ENCODE measurements around the gene NFIX.
"Not testable (repeated sequence)": the region's sequence is repeated elsewhere in the genome, so short reads cannot be mapped to it uniquely, and the experiment has no call there.

Gene NFIX

DNA sequence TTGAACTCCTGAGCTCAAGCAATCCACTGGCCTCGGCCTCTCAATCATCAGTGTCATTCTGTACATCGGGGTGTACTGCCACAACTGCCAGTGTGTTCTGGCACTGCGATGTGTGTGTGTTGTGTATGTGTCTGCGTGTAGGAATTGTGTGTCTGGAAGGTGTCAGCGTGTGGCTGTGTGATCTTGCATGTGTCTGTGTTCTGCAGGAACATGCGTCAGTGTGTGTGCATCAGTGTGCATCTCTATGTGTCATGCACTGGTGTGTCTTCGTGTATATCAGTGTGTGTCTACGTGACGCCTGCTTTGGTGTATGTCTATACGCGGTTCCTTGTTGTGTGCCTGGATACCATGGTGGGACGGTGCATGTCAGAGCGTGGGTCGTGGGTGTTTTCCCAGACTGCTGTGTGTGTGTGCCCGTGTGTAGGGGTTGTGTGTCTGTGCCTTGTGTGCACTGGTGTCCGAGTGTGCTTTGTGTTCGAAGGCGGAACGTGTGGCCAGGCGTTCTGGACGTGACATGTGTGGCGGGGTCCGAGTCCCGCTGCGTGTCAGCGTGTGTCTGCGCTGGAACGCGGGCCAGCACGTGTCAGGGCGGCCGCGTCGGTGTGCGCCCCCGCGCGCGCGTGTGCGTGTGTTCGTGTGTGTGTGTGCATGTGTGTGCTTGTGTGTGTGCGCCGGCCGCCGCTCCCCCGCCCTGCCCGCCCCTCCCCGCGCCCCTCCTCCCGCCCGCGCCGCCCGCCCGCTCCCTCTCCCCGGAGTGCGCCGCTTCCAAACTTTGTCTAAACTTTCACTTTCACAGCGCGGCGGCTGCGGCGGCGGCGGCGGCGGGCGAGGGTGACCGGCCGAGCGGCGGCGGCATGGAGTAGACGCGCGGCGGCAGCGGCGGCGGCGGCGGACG, at the start of gene NFIX:
NFIX (plus strand) TSS at position 775 of the 895 bp plus-strand sequence. CDS start 363 bp downstream, outside the sequence.
- no peak for DNase-seq (ENCODE audit: low read depth)

DNA sequence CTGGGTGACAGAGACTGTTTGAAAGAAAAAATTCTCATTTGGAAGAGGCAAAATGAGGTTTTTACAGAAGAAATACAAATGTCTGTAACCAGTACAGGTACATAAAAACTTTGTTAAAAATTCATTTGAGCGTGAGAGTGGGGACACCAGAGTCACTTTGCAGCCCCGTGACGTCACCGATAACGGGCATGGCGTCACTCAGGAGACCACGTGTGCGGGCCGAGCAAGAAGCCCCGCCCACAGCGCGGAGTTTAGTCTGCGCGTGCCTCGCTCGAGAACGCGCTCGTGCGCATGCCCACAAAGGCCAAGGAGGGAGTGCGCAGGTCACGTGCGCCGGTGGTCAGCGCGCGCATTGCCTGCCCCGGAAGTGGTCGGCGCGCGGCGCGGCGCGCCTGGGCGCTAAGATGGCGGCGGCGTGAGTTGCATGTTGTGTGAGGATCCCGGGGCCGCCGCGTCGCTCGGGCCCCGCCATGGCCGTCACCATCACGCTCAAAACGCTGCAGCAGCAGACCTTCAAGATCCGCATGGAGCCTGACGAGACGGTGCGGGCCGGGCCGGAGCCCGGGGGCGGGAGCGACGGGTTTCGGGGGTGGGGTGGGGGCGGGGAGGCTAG, 49.7 kb upstream of the NFIX start, which contains the start of gene RAD23A:
RAD23A (plus strand) TSS at position 384 of the 613 bp plus-strand sequence; CDS start at position 471, 87 bp downstream.
- DNase-seq (ENCODE audit: low read depth) = peak; percentile 97

DNA sequence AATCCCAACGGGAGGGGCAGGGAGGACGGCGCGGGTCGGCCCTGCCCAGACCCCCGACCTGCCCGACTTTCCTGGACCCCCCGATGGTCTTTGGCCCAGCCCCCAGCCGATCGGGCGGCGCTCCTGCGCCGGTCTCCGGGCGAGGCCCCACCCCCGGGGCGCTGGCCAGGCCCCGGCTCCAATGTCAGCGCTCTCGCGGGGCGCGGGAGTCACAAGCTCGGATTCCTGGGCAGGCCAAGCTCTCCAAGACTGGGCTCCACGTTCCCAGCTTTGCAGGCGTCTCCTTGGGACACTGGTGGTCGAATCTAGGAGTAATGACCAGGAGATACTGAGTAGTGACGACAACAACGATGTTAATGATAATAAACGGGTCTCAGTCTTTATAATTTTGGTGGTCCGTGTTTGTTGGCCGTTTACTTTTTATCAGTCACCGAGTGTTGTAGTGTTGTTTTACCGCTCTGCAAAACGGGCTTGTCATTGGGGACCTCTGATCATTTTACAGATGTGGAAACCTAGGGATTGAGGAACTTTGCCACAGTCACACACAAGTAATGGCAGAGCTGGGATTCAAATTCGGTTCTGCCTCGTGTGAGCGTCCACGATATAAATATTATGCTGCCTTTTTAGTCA, 49.1 kb upstream of the NFIX start:
- DNase-seq (ENCODE audit: low read depth) = no peak

- DNase-seq (ENCODE audit: low read depth) = no peak
Observed at GRCh38 chr19:12946731-12947496, 48.4 kb upstream of the NFIX start.

DNA sequence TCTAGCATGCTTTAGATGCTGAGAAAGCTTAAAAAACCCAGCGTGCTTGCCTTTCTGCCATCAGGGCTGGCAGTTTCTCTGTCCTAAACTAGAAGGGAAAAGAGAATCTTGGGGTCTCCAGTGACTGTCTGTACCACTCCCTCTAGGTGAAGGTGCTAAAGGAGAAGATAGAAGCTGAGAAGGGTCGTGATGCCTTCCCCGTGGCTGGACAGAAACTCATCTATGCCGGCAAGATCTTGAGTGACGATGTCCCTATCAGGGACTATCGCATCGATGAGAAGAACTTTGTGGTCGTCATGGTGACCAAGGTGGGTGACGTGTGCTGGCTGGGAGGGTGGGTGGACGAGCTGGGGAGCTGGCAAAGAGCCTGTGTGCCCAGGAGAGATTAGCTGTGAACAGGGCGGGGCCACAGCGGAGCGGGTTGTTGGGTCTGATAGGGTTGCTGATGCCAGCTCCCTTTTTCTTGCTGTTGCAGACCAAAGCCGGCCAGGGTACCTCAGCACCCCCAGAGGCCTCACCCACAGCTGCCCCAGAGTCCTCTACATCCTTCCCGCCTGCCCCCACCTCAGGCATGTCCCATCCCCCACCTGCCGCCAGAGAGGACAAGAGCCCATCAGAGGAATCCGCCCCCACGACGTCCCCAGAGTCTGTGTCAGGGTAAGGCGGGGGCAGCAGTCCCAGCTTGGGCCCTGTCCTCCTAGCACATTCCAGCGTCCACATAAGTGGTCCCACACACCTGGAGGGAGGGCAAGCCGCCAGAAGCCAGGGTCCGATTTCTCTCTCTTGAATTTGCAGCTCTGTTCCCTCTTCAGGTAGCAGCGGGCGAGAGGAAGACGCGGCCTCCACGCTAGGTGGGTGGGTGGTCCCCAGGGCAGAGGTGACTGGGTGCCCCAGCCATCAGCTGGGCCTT, 47.3 kb upstream of the NFIX start:
- DNase-seq (ENCODE audit: low read depth) = no peak

GRCh38 chr19:12948612-12949362, 46.5 kb upstream of the NFIX start:
- no peak for DNase-seq (ENCODE audit: low read depth)

- no peak for DNase-seq (ENCODE audit: low read depth)
Observed at GRCh38 chr19:12949363-12950283, 45.7 kb upstream of the NFIX start.

GRCh38 chr19:12952050-12952449, 43.2 kb upstream of the NFIX start:
- not testable (repeated sequence) for DNase-seq (ENCODE audit: low read depth)

- no peak for DNase-seq (ENCODE audit: low read depth)
Observed at GRCh38 chr19:12952488-12953137, 42.7 kb upstream of the NFIX start.

- DNase-seq (ENCODE audit: low read depth) = no peak
Observed at GRCh38 chr19:12953138-12953798, 42.0 kb upstream of the NFIX start.

DNA sequence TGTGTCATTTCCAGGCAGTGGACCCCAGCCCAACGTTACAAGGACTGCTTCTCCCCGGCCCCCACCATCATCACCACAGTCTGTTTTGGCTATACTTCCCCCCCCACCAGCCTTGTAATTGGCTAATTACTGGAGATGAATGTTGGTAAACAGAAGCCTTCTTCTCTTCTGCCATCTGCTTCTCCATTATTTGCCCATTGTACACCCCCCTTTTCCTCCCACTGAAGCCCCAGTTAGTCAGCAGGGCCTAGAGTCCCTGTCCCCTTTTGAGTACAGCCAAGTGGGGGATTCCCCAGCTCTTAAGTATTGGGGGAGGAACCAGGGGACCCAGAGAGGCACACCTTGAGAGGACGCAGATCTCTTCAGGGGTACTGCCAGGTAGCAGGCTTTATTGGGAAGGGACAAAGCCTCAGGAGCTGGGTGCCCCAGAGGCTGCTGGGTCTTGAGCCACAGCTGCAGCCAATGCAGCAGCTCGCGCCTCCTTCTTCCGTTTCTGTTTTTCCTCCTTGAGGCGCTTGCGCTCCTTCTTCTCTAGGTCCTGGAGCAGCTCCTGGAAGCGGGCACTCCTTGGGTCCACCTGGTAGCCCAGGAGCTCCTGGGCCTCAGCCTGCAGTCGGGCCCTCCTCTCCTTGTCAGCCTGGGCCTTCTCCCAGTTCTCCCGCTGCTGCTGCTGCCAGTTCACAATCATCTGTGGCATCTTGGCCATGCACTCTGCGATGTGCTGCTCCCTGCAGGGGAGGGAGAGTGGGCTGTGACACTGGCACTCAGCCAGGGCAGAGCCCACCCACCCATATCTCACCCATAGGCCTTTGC, 41.3 kb upstream of the NFIX start:
- DNase-seq (ENCODE audit: low read depth) = no peak

DNA sequence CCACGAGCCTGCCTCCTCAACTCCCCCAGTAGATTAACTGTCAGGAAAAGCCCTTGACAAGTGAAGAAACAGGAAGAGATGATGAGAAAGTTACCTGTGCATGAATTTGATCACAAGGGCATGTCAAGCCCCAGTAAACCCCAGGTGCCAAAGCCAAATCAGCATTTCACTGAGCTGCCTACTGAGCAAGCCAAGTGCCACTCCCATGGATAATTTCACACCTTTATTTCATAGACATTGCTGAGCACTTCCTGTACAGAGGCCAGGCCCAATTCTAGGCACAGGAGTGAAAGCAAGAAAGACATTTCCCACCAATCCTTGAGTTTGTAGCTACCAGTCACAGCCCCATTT, 40.7 kb upstream of the NFIX start:
- no peak for DNase-seq (ENCODE audit: low read depth)

DNA sequence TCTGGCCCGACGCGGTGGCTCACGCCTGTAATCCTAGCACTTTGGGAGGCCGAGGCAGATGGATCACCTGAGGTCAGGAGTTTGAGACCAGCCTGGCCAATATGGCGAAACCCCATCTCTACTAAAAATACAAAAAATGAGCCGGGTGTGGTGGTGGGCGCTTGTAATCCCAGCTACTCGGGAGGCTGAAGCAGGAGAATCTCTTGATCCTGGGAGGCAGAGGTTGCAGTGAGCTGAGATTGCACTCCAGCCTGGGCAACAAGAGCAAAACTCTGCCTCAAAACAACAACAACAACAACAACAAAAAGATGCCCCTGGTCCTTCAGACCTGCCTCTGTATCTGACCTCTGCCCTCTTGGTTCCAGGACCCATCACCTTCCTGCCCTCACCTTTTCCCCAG, 39.7 kb upstream of the NFIX start:
- DNase-seq (ENCODE audit: low read depth) = not testable (repeated sequence)

- no peak for DNase-seq (ENCODE audit: low read depth)
Observed at GRCh38 chr19:12955996-12956395, 39.3 kb upstream of the NFIX start.

GRCh38 chr19:12956446-12957388, 38.6 kb upstream of the NFIX start, which contains the start of gene GADD45GIP1:
TSS of gene GADD45GIP1 (minus strand) at chr19:12957223. CDS start at chr19:12957212, 11 bp downstream.
- DNase-seq (ENCODE audit: low read depth) = peak; percentile 54

DNA sequence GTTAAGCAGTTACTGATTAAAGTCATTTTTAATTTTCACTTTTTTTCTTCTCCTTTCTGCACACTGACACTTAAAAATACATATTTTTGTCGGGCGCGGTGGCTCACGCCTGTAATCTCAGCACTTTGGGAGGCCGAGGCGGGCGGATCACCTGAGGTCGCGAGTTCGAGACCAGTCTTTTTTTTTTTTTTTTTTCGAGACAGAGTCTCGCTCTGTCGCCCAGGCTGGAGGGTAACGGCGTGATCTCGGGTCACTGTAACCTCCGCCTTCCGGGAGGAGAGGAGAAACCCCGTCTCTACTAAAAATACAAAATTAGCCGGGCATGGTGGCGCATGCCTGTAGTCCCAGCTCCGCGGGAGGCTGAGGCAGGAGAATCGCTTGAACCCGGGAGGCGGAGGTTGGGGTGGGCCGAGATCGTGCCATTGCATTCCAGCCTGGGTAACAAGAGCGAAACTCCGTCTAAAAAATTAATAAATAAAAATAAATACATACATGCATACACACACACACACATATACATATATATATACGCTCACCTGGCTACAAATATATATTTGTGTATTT, 37.8 kb upstream of the NFIX start:
- not testable (repeated sequence) for DNase-seq (ENCODE audit: low read depth)

Data from stimulated activated CD8-positive, alpha-beta memory T cell treated with anti-CD3 and anti-CD28 coated beads, Interleukin-7, amount 100 ng/mL, for 24 hours (primary cell).